ENCODE data around the gene RSAD2. TPM values are rescaled to one million over a fixed set of nuclear protein-coding genes. Genes with fewer than 3 reads are reported as not detected.

The RSAD2 gene
- total RNA-seq, 3 donors from 2014 or later, result 8.9 to 35.0 (median 12.0) TPM

GRCh38 chr2:6924101-6924923, 46.7 kb downstream of the RSAD2 start:
- Histone ChIP-seq H3K36me3 (ENCODE audit: low read depth) (no peaks in the 10 kb centered on the region), H3K4me3 (no peak overlapping the region), H3K4me1 (ENCODE audit: low read depth) (no peaks in the 10 kb centered on the region), H3K9me3 (no peaks in the 10 kb centered on the region)
- ATAC-seq (no peak), DNase-seq (no peak)
- intact Hi-C loops (cut with DNase I, micrococcal nuclease), result no loop called here
- no peak for TF ChIP-seq CTCF (IDR thresholded peaks at IDR 0.05)

GRCh38 chr2:6924924-6925409, 47.4 kb downstream of the RSAD2 start:
- H3K4me1 ChIP-seq (ENCODE audit: low read depth), result no peaks in the 10 kb centered on the region
- DNase-seq (no peak), ATAC-seq (no peak)
- H3K9me3 ChIP-seq, result no peaks in the 10 kb centered on the region
- intact Hi-C loops (cut with DNase I, micrococcal nuclease), result no loop called here
- H3K4me3 ChIP-seq, result no peak overlapping the region
- H3K36me3 ChIP-seq (ENCODE audit: low read depth), result no peaks in the 10 kb centered on the region
- no peak for TF ChIP-seq CTCF (IDR thresholded peaks at IDR 0.05)

DNA sequence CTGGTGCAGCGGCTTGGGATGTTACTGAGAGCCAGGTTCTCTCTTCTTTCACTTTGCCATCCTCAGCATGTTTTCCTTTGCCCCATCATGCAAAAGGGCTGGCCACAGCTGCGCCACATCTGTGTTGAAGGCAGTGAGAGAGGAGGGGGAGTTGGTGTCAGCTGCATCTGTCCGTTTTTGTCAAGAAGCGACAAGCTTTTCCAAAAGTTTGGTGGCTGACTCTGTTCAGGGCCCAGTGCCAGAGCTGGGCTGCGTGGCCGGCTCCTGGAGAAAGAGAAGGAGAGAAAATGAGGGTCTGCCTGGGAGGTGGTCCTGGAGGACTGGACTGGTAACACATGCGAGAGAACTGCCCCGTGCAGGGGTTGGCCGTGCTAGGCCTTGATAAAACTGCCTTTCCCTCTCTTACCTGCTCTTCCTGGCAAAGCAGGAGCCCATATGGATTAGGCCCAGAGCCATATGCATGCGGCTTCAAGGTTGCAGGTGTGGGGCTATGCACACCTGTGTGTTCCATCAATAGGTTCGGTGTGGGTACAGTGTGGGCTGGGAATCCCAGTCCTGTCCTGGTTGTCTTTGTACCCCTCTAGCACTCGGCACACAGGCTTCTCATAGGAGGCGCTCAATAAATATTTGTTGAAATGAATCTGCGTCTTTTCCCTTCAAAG, 48.6 kb downstream of the RSAD2 start:
- intact Hi-C loops (cut with DNase I, micrococcal nuclease), result no loop called here
- TF ChIP-seq CTCF (IDR thresholded peaks at IDR 0.05), result no peak
- DNase-seq (no peak), ATAC-seq (no peak)
- Histone ChIP-seq H3K9me3 (no peaks in the 10 kb centered on the region), H3K4me3 (no peak overlapping the region), H3K4me1 (ENCODE audit: low read depth) (no peaks in the 10 kb centered on the region), H3K36me3 (ENCODE audit: low read depth) (no peaks in the 10 kb centered on the region)

GRCh38 chr2:6927186-6927585, 49.6 kb downstream of the RSAD2 start:
- Histone ChIP-seq H3K4me1 (ENCODE audit: low read depth) (no peaks in the 10 kb centered on the region), H3K9me3 (no peaks in the 10 kb centered on the region), H3K36me3 (ENCODE audit: low read depth) (no peaks in the 10 kb centered on the region), H3K4me3 (no peak overlapping the region)
- intact Hi-C loops (cut with DNase I, micrococcal nuclease), result no loop called here
- no peak for TF ChIP-seq CTCF (IDR thresholded peaks at IDR 0.05)
- DNase-seq (no peak), ATAC-seq (peak; percentile 34)

DNA sequence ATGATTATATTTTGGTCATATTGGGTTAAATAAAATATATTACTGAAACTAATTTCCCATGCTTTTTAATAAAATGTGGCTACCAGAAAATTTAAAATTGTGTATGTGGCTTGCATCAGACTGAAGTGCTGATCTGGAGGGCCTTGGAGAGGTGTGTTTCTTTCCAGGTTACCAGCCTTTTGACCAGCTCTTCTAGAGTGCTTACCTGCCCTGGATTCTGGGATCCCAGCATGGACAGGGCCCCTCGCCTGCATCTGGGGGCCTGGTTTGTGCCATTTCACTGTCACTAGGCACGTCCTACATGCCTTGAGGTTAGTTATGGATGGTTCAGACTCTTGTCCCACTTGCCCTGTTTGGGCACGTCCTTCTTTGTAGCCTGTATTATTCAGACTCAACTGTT, 50.2 kb downstream of the RSAD2 start:
- TF ChIP-seq CTCF (IDR thresholded peaks at IDR 0.05), result no peak
- intact Hi-C loops (cut with DNase I, micrococcal nuclease), result no loop called here
- Histone ChIP-seq H3K9me3 (no peaks in the 10 kb centered on the region), H3K4me1 (ENCODE audit: low read depth) (no peaks in the 10 kb centered on the region), H3K4me3 (no peak overlapping the region), H3K36me3 (ENCODE audit: low read depth) (no peaks in the 10 kb centered on the region)
- ATAC-seq (no peak), DNase-seq (no peak)
